LNCaP clone FGC (cell line): ENCODE results near the gene TSPO2.

Experiments used
- DNase-seq: peaks from one replicate; pipeline ENCODE4 v3.0.0-alpha.2; 2011; ENCODE audit warnings: low read depth
- H3K4me3 ChIP-seq: 2 replicates; pipeline ENCODE4 v1.5.1; 2011; ENCODE audit warnings: mild to moderate bottlenecking, low read depth, low read length, control low read depth
- TF ChIP-seq, protein P1 (sequence below): IDR thresholded peaks from 2 replicates; pipeline ENCODE4 v1.5.1; 2012; ENCODE audit warnings: mild to moderate bottlenecking; ENCODE audit not compliant: control insufficient read depth, insufficient read depth; ENCODE audit errors: extremely low read depth

TSPO2 gene

DNA sequence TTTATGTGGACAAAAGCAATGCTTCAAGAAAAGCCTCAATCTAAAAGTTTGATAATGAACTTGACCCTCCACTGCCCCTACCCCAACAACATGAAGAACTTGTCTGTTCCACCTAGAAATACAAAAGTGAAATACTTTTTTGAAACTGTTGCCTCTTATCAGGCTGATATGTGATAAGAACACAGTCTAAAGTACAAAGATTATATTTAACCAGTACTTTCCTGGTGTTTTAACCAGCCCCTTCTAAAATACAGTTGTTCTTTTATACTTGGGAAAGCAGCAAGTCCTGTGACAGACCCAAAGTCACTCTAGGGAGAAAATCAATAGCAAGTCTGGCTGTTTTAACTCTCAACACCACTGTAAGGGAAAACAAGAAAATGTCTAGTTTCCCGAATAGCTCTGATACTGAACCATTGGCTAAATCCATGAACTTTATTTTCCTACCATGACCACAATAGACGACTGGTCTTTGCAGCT lies 23.3 kb downstream of the TSPO2 start:
- no peak overlapping the region for H3K4me3 ChIP-seq
- TF ChIP-seq, protein P1, sequence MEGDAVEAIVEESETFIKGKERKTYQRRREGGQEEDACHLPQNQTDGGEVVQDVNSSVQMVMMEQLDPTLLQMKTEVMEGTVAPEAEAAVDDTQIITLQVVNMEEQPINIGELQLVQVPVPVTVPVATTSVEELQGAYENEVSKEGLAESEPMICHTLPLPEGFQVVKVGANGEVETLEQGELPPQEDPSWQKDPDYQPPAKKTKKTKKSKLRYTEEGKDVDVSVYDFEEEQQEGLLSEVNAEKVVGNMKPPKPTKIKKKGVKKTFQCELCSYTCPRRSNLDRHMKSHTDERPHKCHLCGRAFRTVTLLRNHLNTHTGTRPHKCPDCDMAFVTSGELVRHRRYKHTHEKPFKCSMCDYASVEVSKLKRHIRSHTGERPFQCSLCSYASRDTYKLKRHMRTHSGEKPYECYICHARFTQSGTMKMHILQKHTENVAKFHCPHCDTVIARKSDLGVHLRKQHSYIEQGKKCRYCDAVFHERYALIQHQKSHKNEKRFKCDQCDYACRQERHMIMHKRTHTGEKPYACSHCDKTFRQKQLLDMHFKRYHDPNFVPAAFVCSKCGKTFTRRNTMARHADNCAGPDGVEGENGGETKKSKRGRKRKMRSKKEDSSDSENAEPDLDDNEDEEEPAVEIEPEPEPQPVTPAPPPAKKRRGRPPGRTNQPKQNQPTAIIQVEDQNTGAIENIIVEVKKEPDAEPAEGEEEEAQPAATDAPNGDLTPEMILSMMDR = no peak

DNA sequence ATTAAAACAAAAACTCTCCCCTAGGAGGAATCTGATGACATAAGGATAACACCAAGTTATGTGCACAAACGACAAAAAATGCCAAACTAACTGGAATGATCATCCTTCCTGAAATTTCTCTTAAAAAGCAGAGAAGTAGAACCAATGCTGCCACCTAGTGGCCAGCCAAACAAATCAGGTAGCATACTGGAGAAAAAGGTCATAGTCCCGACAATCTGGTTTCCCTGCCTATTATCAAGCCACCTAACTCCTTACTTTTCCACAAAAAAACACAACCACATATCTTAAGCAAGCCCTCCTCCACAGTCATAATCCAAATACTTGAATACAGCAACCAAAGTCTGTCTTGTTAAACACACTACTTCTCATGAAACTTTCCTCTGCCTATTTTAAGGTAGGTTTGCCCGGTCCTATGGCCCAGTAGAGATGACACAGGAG lies 24.6 kb downstream of the TSPO2 start:
- TF ChIP-seq, protein P1 = peak; percentile 78
- no peak for DNase-seq
- no peak overlapping the region for H3K4me3 ChIP-seq

More for the DNA sequence above, 23.3 kb downstream of the TSPO2 start:
- DNase-seq = no peak

DNA sequence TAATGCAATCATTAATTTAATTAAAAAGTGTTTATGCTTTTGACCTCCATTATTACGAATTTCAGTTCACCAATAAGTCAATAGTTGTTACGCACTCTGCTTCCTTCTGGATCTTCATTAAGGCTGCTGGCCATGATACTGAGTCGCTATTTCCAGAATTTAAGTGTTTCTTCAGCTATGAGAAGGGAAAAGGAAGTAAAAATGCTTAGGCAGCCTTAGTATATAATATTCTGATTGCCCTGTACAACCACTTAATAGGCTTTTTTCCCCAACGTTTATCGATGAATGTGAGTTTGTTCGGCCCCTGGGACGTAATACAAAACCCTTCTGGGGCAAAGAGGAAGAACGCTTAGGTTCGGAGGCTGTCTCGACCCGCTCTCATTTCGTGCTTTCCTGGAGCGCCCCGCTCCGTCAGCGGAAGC lies 29.2 kb downstream of the TSPO2 start:
- no peak for DNase-seq
- TF ChIP-seq, protein P1 = no peak; the same call in 1 of the 2 replicates
- H3K4me3 ChIP-seq = peak overlapping the region; percentile 83

DNA sequence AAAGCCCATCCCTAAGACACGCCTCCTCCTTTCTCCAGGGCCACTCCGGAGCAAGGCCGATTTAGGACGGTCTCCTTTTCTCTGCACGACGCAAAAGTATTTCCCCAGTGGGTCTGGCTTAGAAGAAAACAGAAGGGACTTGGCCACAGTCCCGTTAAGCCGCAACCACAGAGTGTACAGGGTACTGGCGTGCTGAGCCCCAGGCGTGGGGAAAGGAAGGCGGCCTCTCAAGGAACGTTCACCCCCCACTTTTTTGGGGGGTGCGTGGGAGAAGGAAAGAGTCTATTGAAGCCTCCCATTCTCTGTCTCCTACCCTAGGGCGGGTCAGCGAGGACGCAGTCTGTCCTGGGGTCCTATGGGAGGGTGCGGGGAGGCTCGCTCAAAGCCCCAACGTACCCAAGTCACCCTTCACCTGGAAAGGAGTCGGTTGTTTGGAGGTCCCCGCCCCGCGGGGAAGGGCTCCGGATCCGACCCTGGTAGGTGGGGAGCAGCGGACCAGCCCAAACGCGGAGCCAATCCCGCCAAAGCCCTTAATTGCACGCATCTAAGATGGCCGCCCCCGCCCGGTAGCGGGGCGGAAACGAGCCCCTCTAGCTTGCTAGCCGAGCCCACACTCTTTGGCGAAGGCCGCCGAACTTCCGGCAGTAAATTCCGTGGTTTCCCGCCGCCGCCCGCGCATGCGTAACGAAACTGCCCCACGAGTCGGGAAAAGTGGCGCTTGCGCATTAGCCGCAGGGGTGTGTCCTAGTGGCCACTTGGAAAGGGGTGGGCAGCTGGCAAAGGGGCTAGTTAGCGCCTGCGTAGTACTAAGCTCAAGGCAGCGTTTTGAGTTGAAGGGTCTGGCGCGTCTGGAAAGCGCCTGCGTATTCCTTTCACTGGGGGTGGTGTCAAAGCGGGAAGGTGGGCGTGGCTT lies 29.9 kb downstream of the TSPO2 start, which contains the start of gene OARD1:
TSS of gene OARD1 (minus strand) at position 434 of the 913 bp plus-strand sequence. CDS start 722 bp downstream, outside the sequence.
- DNase-seq = peak; percentile 97
- H3K4me3 ChIP-seq = peak within 1 kb of the TSS; percentile 83
- TF ChIP-seq, protein P1 = 0 out of 2 replicates have a peak, but pooled peaks have one; percentile 17

DNA sequence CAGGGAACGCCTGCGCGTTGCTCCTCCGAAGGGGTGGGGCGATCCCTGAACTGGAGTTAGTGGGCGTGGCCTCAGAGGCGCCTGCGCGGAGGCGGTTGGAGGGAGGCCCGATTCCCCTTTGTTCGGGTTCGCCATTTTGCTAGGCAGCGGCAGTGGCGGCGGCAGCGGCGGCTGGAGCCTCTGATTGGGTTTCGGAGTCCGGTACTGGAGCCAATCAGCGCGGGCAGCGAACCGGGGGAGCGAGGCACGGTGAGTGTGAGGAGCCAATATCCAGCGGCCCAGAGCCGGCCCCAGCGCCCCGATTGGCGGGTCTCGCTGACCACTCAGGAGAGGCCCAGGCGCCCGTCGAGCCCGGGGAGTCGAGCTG lies 30.6 kb downstream of the TSPO2 start, which contains the start of gene NFYA:
TSS of gene NFYA (plus strand) at position 139 of the 367 bp plus-strand sequence. CDS start 6,116 bp downstream, outside the sequence.
- H3K4me3 ChIP-seq = peak within 1 kb of the TSS; percentile 83
- TF ChIP-seq, protein P1 = no peak
- no peak for DNase-seq

DNA sequence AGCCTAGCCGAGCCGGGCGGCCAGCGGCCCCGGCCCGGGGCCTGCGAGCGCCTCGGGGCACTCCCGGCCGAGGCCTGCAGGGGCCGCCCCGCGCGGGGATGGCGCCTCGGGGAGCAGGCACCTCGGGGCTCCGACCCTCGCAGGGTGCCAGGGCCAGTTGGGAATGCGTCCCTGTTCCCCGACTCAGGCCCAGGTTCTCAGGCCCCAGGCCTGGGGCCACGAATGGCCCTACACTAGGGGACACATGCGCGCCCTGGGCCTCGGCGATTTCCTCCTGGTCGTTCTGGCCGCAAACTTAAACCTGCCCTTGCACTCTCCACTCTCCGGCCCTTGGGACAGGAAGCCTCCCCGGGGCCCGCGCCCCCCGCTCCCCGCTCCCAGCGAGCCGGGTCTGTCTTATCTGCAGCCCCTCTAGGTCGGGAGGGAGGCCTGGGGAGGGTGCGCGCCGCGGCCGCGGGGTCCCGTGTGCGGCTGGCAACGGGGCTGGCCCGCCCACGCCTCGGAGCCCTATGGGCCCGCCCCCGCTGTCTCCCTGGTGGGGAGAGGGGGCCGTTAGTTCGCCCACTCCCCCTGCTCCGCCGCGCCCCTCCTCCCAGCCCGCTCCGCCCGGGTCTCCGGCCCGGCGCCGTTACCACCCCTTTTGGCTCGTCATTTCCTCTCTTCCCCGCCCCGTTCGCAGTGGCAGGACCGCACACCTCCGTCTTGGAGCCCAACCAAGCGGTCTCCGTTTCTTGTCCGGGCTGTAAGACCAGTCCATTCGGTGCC lies 31.1 kb downstream of the TSPO2 start:
- DNase-seq = peak; percentile 83
- peak overlapping the region; percentile 83 for H3K4me3 ChIP-seq
- TF ChIP-seq, protein P1 = peak; percentile 24
